OCI-LY3 (cell line): ENCODE results near the gene NPB.

Source experiments
- H2AFZ ChIP-seq: fragments of 200-600, 300-600 bp; shearing (Covaris generic); 2 replicates; pipeline ENCODE4 v1.6.0; 2014; ENCODE audit warnings: antibody characterized with exemption, low read depth, low read length
- H3K27ac ChIP-seq: fragments of 200-600, 300-600 bp; sonication (generic); 2 replicates; pipeline ENCODE4 v1.5.1; 2014; ENCODE audit warnings: mild to moderate bottlenecking, low read length, moderate library complexity, mixed read lengths
- H3K27me3 ChIP-seq: fragments of 200-600, 300-600 bp; sonication (generic); 2 replicates; pipeline ENCODE4 v1.6.1; 2014; ENCODE audit warnings: low read depth, low read length, mixed read lengths
- H3K36me3 ChIP-seq: fragments of 200-600, 300-600 bp; sonication (generic); replicated peaks from 2 replicates; pipeline ENCODE3; 2014; ENCODE audit warnings: low read depth, low read length, mixed read lengths
- H3K4me1 ChIP-seq: fragments of 300-600, 200-600 bp; sonication (generic); 2 replicates; pipeline ENCODE4 v1.6.1; 2014; ENCODE audit warnings: low read length, mixed read lengths
- H3K4me2 ChIP-seq: fragments of 200-600, 300-600 bp; sonication (generic); 2 replicates; pipeline ENCODE4 v1.6.1; 2014; ENCODE audit warnings: low read length, mixed read lengths
- H3K4me3 ChIP-seq: fragments of 300-600, 200-600 bp; sonication (generic); 2 replicates; pipeline ENCODE4 v1.5.1; 2014; ENCODE audit warnings: antibody characterized with exemption, mild to moderate bottlenecking, low read length, moderate library complexity
- H3K79me2 ChIP-seq: fragments of 300-600, 200-600 bp; shearing (Covaris generic); 2 replicates; pipeline ENCODE4 v1.6.1; 2014; ENCODE audit warnings: mild to moderate bottlenecking, low read length, mixed read lengths
- H3K9ac ChIP-seq: fragments of 300-600, 200-600 bp; shearing (Covaris generic); 2 replicates; pipeline ENCODE4 v1.6.0; 2014; ENCODE audit warnings: mild to moderate bottlenecking, low read length, moderate library complexity
- H3K9me3 ChIP-seq: fragments of 200-600, 300-600 bp; shearing (Covaris generic); 2 replicates; pipeline ENCODE4 v1.6.1; 2014; ENCODE audit warnings: low read length, mixed read lengths; ENCODE audit not compliant: insufficient read depth
- H4K20me1 ChIP-seq: fragments of 200-600, 300-600 bp; sonication (generic); 2 replicates; pipeline ENCODE4 v1.6.1; 2016; ENCODE audit warnings: low read length, mixed read lengths; ENCODE audit not compliant: insufficient read depth
- EZH2phosphoT487 ChIP-seq: fragments of 200-600 bp; shearing (Covaris generic); IDR thresholded peaks from 2 replicates; pipeline ENCODE4 v1.6.1; 2018; ENCODE audit warnings: antibody characterized with exemption, mixed run types, low read depth
- TF ChIP-seq, protein P1 (sequence below): fragments of 200-600, 300-600 bp; sonication (generic); IDR thresholded peaks from 2 replicates; pipeline ENCODE4 v1.5.1; 2014; ENCODE audit warnings: antibody characterized with exemption, low read length, low read depth

Gene NPB

DNA sequence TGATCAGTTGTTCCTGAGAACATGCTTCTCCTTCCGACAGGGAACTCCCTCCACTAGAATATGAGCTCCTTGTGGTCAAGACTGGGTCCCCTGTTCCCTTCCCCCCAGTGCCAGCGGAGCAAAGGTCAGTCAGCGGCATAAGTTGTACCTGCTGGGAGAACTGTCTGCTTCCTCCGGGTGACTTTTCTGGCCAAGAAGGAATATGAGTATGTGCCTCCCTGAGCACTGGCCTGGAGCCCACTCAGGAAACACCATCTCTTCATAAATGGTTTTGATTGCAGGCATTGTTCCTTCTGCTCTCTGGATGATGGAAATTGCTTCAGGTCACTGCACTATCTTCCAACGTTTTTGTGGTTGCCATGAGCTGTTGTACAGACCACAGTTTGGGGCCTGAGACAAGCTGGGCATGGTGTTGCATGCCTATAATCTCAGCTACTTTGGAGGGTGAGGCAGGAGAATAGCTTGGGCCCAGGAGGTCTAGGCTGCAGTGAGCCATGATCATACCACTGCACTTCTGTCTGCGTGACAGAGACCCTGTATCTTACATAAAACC, 38.8 kb upstream of the NPB start:
- no peaks in the 10 kb centered on the region for H3K9me3 ChIP-seq
- H3K4me3 ChIP-seq, result no peak overlapping the region
- H3K27ac ChIP-seq, result no peak overlapping the region
- TF ChIP-seq, protein P1, sequence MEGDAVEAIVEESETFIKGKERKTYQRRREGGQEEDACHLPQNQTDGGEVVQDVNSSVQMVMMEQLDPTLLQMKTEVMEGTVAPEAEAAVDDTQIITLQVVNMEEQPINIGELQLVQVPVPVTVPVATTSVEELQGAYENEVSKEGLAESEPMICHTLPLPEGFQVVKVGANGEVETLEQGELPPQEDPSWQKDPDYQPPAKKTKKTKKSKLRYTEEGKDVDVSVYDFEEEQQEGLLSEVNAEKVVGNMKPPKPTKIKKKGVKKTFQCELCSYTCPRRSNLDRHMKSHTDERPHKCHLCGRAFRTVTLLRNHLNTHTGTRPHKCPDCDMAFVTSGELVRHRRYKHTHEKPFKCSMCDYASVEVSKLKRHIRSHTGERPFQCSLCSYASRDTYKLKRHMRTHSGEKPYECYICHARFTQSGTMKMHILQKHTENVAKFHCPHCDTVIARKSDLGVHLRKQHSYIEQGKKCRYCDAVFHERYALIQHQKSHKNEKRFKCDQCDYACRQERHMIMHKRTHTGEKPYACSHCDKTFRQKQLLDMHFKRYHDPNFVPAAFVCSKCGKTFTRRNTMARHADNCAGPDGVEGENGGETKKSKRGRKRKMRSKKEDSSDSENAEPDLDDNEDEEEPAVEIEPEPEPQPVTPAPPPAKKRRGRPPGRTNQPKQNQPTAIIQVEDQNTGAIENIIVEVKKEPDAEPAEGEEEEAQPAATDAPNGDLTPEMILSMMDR, result no peak
- TF ChIP-seq EZH2phosphoT487, result no peak
- no peak overlapping the region for H2AFZ ChIP-seq
- H3K27me3 ChIP-seq, result no peaks in the 10 kb centered on the region
- peaks cover 57% of the 10 kb centered on the region for H3K79me2 ChIP-seq
- peaks cover 19% of the 10 kb centered on the region for H4K20me1 ChIP-seq
- no peak overlapping the region for H3K9ac ChIP-seq
- H3K4me2 ChIP-seq, result no peak overlapping the region
- peaks cover 34% of the 10 kb centered on the region for H3K4me1 ChIP-seq
- H3K36me3 ChIP-seq, result peaks cover 39% of the 10 kb centered on the region

DNA sequence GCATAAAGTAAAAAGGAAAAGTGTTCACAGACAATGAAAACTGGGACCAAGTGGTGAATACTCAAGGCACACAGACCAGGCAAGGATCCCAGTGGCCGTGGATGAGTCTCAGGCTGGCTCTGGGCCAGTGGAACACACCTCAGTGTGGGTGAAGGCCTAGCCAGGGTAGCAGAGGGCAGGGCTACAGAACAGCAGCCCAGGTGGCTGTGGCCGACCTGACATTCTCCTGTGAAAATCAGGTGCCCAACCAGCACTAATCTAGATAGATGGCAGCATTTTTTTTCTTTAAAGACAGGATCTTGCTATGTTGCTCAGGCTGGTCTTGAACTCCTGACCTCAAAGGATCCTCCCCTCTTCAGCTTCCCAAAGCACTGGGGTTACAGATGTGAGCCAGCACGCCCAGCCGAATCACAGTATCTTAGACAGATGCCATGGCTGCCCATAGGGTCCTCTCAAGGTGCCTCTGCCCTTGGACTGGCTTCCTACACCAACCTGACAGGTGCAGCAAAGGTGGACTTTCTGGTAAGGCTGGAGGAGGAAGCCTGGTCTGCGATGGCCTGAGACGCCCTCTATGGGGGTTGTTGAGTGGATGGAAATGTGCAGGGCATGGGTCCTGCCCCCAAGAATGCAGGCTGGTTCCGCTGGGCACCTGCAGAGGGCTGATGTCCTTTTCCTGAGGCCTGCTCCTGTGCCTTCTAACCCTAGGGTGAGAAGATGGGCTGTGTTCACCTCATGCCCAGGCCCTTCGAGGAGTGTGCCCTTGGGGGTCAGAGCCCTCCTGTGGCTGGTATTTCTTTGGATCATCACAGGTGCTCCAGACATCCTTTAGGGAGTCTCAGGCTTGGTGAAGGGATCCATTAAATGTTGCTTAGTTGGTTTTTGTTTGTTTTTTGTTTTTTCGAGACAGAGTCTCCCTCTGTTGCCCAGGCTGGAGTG, 37.9 kb upstream of the NPB start:
- H3K27ac ChIP-seq, result no peak overlapping the region
- H3K79me2 ChIP-seq, result peaks cover 52% of the 10 kb centered on the region
- no peak overlapping the region for H3K9ac ChIP-seq
- no peak overlapping the region for H2AFZ ChIP-seq
- no peak overlapping the region for H3K4me3 ChIP-seq
- H3K36me3 ChIP-seq, result peaks cover 37% of the 10 kb centered on the region
- H3K27me3 ChIP-seq, result no peaks in the 10 kb centered on the region
- no peak overlapping the region for H3K4me2 ChIP-seq
- H3K9me3 ChIP-seq, result no peaks in the 10 kb centered on the region
- TF ChIP-seq, protein P1, result no peak
- TF ChIP-seq EZH2phosphoT487, result no peak
- H4K20me1 ChIP-seq, result peaks cover 19% of the 10 kb centered on the region; the same call in 1 of the 2 replicates
- H3K4me1 ChIP-seq, result peaks cover 30% of the 10 kb centered on the region

DNA sequence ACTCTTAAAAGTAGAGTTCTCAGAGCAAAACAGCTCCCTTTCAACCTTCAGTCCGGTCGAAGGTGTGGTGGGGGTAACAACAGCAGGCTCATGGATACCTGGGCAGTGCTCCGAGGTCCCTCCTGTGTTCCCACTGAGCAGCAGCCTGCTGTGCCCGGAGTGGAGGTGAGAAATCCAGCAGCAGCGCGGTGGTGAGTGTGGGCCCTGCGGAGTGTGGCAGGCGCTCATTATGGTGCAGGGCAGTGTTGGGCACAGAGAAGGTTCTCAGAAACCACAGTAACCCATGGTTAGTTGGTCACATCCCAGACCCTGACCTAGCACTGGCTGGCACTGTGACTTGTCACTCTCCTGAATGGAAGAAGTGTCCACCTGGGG, 36.7 kb upstream of the NPB start:
- no peak overlapping the region for H3K4me2 ChIP-seq
- H3K27ac ChIP-seq, result no peak overlapping the region
- no peak overlapping the region for H3K4me3 ChIP-seq
- H3K27me3 ChIP-seq, result no peaks in the 10 kb centered on the region
- H4K20me1 ChIP-seq, result peaks cover 25% of the 10 kb centered on the region
- peaks cover 52% of the 10 kb centered on the region for H3K79me2 ChIP-seq
- peaks cover 39% of the 10 kb centered on the region for H3K36me3 ChIP-seq
- no peak overlapping the region for H3K9ac ChIP-seq
- no peaks in the 10 kb centered on the region for H3K9me3 ChIP-seq
- no peak overlapping the region for H2AFZ ChIP-seq
- H3K4me1 ChIP-seq, result peaks cover 28% of the 10 kb centered on the region
- TF ChIP-seq, protein P1, result no peak
- no peak for TF ChIP-seq EZH2phosphoT487

DNA sequence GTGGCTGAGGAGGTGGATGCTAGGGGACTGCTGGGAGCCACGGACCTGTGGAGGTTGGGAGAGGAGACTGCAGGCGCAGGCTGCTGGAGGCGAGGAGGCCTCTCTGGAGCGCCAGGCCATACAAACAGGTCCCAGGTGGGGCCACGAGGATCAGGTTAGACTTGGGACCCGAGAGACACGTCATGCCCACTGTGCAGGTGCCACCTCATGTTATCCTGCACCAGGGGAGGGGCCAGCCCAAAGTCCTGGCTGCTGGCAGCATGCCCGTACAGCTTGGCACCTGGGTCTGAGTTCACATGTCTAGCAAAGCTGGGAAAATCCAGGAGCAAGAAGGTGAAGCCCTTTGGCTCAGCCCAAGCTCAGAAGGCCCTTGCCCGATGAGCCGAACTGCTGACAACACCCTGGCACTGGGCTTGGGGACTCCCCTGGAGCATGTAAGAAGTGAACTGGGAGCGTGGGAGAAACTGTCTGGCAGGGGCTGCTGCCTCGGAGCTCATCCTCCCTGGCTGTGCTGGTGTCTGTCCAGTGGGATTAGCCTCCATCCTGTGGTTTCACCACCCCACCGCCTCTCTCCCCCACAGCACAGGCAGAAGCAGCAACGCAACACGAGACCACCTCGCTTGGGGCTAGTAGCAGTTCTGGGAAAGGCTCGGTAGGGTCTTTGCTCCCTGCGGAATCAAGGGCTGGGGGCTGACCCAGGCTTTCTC, 36.2 kb upstream of the NPB start:
- no peak overlapping the region for H3K4me2 ChIP-seq
- H3K36me3 ChIP-seq, result peaks cover 41% of the 10 kb centered on the region
- H4K20me1 ChIP-seq, result peaks cover 25% of the 10 kb centered on the region
- no peaks in the 10 kb centered on the region for H3K9me3 ChIP-seq
- TF ChIP-seq EZH2phosphoT487, result no peak
- TF ChIP-seq, protein P1, result no peak
- H3K27ac ChIP-seq, result no peak overlapping the region
- no peak overlapping the region for H2AFZ ChIP-seq
- no peak overlapping the region for H3K9ac ChIP-seq
- no peak overlapping the region for H3K4me3 ChIP-seq
- no peaks in the 10 kb centered on the region for H3K27me3 ChIP-seq
- peaks cover 28% of the 10 kb centered on the region for H3K4me1 ChIP-seq
- H3K79me2 ChIP-seq, result peaks cover 57% of the 10 kb centered on the region
